DMS153 (cell line): Measurements from ENCODE around the gene SORCS3.
A peak's percentile ranks its signal among the peaks of the same experiment; 100 is the strongest.

Experiments
- DNase-seq: peaks from one replicate; lab custom pipeline; 2025; lab: John Stamatoyannopoulos, UW

The SORCS3 gene

DNA sequence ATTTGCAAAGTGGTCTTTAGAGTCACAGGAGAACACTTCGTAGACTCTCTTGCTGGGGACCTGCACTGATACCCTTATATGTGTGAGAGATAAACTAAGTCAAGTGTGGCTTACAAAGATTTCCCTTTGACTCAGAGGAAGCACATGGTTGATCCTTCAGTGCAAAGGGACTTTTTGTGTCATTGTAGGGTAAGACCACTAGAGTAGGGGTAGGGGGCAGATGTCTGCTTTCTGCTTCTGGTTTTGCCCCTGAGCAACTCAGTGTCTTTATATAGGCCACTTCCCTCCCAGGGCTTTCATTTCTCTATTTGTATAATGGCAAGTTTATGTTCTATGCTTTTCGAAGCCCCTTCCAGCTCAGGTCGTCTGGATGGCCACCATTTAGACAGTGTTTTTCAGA, 281.7 kb downstream of the SORCS3 start:
- DNase-seq, result no peak

DNA sequence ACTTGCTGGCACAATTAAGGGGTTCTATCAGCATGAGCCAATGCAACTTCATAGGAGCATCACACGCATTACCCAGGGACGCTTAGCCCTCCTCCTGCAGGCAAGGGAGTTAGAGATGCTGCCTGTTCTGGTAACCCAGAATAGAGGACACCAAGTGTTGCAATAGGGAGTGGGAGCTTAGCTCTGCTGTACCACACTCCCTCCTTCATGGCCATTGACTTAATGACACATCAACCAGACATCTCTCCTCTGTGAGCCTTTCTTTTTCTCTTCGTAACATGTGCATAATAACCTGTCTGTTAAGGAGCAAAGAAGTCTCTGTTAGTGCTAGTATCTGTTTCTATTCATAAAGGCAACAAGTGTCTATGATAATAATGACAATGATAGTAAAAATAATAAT, 282.4 kb downstream of the SORCS3 start:
- no peak for DNase-seq

DNA sequence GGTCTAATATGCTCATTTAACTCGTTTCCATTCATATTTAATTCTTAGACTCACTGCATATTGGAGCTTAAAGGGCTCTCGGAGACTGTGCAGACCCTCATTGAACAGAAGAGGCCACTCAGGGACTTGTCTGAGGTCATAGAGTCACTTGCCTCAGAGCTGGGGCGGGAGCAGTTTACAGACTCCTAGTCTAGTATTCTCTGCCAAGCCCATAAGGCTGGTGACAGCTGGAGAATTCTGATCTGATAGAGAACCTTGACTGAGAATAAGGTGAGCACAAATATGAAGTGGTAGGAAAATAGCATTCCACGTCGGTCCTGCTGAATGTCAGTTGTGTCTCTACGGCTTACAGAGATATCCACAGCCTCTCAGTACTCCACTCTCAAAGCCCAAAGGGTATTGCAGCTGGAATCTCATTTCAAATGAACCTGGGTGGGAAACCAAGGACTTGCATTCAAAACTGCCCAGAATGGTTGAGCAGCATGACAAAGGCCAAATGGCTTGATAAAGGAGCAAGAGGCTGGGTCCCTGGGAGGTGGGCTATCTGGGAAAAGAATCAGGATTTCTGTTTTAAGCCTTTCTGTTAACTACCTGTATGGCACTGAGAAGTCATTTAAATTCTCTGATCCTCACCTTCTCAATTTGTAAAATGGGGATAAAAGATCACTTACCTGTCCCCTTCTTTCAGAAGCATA, 283.2 kb downstream of the SORCS3 start:
- DNase-seq, result no peak

DNA sequence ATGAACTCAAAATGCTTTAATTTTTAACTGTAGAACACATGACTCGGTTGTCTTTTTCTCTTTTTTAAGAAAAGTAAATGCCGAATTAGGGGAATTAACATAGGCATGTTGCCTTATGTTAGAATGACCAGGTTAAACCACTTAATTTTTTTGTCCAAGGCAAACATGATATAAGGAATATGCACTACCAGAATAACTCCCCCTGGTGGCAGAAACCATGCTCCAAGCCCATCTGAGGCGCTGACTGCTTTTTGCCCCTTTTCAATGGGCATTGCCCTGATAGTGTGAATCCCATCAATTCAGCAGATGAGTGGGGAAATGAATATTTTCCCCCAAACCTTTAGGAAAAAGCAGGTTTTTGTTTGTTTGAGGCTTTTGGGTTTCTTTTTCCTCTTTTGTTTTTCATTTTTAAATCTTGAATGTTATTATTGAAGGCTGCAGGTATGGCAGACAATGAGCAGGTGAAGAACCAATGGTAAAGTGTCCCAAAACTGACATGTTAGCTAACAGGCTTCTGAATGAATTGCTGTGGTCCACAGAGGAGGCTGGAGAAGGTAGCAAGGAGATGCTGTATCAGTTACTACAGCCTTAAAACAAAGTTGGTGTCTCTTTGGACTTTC, 284.3 kb downstream of the SORCS3 start:
- DNase-seq, result peak; percentile 33

DNA sequence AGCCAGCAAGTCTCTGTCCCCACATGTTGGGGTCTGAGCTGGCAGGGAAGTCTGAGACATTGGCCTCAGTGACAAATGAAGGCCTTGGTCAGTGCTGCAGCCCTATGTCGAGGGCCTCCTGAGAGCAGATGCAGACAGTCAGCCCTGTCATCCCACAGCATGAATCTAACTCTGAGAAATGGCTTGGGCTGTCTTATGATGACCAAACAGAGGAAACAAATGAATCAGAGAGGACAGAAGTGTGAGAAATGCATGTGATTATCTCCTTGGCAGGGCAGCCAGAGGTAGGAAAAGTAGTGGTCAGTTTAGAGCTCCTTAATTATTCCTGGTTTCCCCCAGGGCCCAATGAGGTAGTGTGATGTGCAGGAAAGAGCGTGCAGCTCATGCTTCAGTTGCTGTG, 287.6 kb downstream of the SORCS3 start:
- no peak for DNase-seq

DNA sequence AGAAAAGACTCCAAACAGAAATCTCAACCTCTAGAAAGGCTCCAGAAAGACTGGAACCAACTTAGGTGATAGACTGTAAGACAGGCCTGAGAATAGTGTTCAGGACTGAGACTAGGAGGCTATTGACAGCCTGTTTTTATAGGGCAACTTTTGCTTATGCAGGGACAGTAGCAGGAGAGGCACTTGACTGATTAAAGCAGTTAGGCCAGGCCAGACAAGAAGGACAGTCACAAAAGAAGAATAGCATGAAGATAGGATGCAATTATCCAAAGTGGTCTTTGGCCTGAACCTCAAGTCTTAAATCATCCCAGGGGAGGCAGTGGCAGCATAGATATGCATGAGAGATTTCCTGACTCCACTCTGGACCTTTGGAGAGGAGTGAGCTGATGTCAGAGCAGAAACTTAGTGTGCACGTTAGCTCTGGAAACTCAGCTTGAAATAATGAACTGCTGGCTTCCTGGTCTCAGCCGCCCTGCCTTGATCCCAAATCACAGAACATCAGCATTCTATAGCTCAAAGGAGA, 290.6 kb downstream of the SORCS3 start:
- no peak for DNase-seq

DNA sequence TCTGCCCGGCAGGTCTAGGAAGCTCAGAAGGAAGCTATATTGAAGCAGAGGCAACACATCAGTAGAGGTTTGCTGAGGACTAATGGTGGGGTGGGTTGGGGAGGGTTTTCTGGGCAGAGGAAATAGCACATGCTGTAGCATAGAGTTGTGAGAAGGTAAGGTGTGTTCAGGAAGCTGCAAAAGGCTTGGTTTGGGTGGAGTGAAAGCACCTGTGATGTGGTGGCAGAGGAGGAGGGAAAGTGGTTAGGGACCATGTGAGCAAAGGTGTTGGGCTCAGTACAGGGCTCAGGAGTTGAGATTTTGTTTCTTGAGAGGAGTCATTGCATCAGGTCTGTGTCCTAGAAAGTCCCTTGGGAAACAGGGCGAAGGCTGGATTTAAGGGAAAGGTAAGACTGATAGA, 294.6 kb downstream of the SORCS3 start:
- no peak for DNase-seq

DNA sequence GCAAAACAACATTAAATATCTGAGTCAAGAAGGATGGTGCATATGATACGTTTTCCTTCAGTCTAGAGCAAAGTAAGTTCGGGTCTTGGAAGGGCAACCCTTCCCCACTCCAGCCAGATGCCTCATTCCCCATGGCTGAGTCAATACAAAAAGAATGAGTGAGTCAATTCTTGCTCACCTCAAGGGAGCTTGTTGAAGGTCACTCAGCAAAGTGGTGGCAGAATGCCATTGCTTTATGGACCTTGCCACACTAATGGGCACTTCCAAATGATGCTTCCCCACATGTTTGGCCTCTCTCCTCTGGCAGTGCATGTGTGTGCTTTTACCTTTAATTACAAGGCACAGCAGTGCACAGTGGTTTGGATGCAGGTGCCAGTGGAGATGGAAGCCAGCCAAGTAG, 296.5 kb downstream of the SORCS3 start:
- DNase-seq, result peak; percentile 2

DNA sequence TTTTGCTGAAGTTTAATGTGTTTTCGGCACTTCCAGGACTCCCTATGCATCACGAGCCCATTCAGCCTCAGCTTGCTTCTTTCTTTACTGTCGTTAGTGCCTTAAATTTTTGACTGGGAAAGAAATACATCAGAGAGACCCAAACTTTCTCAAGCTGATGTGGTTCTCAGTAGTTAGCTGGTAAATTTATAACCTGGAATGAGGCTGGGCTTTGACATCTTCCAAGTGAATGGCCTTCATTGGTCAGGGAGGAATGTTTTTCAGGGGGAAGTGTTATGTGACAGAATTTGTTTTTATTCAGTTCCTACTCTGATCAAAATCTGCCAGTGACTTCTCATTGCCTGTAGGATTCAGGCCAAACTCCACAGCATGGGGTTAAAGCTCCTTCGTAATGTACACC, 296.9 kb downstream of the SORCS3 start:
- no peak for DNase-seq

DNA sequence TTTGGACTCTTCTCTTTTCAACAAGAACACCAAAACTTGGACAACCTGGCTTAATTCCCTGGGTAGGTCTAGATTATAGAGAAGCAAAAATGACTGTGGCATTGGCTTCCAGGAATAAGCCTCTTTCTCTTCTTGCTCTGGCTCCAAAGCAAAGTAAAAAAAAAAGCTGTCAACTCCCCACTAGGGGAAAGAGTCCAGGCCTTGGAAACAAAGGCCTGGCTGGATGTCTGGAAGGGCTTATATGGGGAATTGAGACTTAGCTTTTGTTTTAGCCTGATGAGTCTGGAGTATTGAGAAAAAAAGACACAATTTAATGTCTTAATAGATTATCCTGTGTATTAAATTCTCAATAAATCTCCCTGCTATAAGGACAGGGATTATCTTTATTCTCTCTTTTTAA, 300.6 kb downstream of the SORCS3 start:
- no peak for DNase-seq

DNA sequence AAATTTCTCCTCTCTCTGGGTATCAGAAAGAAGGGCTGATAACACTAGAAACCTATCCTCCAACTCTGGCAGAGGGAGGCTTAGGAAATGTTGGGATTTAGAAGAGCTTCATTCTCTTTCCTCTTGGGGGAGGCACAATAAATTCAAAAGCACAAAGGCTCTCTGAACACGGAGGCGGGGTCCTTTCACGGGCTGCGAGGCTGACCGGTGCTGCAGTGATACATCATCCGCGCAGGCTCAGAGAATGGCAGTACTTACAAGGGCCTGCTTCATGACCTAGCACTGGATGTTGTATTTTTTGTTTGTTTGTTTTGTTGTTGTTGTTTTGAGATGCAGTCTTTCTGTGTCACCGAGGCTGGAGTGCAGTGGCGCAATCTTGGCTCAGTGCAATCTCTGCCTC, 306.2 kb downstream of the SORCS3 start:
- no peak for DNase-seq

DNA sequence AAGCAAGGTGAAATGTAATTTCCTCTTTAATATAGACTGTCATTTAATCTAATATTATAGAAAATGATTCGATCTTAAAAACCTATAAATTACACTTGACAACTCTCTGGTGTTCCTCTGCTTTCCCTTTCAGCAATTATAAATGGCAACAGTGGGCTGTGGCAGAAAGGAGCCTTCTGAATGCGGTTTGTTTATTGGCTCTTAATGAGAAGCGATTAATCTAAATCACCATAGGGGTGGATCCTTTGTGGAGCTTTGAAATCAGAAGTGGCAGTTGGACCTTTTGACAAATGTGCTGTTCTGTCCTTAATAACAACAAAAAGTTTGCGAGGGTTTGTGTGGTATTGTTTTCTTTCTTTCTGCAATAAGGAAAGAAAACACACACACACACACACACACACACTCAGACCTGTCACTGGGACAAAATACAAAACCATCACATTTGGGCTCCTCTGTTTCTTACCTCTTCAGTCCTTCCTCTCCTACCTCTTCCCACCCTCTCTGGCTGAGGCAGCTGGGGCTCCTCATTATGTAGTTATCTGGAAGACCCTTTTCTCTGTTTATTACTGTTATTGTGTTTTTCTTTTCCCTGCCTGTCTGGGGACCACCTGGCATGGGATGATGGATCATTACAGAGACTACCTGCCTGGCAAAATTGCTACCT, 316.2 kb downstream of the SORCS3 start:
- no peak for DNase-seq

DNA sequence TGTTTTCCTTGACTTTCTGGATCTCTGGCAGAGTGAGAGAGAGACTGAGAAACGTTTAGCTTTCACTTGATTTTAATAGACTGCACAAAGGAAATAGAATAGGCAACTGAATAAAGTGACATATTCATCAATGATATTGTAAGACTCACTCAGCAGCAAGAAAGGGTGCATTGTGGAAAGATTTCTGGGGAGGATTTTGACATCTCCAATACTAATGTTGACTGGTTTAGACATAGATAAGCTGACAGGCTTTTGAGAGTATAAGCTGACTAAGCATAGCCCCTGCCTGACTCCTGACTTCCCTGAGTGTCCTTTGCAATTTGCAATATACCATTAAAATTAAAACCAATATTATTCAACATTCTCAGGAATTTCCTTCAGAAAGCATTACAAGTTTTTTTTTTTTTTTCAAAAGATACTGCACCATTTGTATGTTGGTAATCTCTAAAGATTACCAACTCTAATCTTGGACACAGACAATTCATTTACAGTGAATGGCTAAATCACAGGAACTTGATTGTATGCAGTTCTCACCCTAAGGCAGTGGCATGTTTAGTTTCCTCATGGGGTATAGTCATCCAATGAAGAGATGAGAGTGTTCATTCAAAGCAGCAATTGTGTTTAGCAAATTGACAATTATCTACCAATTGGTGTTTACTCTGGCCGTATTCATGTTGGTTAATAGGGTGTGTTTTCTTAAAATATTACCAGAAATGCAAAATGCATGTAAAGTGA, 325.6 kb downstream of the SORCS3 start:
- DNase-seq, result no peak

DNA sequence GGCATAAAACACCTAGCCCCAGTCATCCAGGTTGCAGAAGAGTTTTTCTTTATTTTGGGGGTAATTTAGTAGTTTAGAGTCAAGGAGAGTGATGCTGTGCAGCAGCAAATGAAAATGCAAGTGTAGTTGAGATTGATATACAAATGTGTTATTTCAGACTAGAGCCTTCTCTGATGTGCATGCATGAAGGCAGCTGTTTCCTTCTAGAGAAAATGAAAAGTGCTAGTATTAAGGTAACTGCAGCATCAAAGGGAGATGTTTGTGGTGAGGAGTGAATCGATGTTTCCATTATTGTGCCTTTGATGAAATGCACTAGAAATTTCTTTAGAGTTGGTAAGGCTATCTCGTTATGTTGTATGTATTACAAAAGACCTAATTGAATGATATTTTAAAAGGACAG, 339.3 kb downstream of the SORCS3 start:
- no peak for DNase-seq

DNA sequence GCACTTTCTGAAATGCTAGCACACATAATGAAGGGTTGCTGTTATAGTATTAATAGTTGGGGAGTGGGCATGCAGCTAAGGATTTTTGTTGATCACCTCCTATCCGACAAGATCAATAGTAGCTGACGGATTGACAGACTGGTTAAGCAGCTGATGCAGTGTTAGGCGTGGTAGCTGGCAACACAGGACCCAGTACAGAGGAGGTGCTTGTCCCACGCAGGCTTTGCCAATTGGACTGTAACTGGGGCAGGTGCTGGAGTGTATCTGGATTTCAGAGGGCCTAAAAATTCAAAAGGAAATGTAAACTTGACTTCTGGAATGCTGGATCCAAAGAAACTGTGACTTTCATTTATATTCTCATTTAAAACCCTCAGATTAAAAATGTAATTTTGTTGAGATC, 340.9 kb downstream of the SORCS3 start:
- DNase-seq, result no peak

DNA sequence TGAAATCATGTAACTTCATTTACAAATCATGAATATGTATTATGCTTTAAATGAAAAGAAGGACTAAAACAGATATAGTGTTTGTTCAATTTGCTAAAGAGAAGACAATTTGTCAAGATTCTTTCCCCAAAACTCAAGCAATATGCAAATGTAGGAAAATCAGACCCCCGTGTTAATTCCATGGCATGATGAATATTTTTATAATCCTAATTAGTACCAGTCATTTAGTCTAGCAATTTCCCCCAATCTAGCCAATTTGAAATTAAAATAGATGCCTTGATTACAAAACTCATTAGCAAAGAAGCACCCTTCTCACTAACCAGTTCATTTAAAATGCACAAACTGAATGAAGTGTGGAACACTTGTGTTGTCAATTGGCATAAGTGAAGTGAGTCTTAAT, 347.6 kb downstream of the SORCS3 start:
- no peak for DNase-seq

DNA sequence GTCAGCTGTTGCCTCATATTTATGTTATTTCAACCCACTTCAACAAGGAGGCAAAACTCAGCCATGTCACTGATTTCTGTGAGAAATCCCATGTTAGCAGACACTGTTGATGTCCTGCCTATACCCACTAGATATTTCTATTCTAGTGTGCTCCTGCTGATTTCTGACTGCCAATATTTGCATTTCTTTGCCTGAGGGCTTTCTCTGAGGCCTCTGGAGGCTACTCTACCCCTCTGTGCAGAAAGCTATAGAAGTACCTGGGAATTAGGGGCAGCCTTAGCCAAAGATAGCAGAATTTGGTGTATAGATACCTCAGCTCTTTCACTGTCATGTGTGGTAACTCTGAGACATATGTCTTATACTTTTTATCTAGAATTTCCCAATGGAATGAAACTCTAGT, 348.8 kb downstream of the SORCS3 start:
- DNase-seq, result no peak

DNA sequence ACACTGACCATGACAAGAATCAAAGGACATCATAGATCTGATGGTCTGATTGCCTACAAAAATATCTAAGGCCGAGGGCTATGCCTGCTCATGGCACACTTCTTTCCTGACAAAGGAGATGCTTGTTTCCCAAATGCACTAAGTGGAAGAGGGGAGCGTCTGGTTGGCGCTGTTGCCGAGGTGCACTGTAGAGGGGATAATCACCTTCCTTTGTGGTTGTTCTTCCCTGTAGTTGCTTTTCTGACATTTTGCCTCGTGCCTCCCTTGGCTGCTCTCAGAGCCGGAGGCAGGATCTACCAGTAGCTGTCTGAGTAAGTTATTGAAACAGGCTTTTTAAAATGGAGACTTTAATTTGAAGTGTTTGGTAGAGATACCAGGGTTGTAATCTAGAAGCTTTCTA, 352.0 kb downstream of the SORCS3 start:
- no peak for DNase-seq

DNA sequence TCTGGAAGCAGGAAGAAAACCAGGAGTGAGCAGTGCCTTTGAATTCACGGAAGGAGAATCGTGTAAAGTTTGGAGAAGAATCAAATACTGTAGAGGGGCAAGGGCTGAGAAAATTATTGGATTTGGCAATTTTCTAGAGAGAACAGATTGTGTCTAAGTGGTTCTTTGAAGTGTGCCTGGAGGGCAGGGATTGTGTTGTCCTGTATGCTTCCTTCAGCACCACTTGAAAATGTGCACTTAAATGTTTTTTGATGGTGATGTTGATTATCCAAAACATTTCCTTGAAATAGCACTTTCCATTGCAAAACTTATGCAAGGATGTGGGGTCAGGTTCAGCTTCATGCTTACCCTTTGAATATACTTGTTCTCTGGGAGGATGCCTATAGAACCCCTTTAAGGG, 360.2 kb downstream of the SORCS3 start:
- no peak for DNase-seq

DNA sequence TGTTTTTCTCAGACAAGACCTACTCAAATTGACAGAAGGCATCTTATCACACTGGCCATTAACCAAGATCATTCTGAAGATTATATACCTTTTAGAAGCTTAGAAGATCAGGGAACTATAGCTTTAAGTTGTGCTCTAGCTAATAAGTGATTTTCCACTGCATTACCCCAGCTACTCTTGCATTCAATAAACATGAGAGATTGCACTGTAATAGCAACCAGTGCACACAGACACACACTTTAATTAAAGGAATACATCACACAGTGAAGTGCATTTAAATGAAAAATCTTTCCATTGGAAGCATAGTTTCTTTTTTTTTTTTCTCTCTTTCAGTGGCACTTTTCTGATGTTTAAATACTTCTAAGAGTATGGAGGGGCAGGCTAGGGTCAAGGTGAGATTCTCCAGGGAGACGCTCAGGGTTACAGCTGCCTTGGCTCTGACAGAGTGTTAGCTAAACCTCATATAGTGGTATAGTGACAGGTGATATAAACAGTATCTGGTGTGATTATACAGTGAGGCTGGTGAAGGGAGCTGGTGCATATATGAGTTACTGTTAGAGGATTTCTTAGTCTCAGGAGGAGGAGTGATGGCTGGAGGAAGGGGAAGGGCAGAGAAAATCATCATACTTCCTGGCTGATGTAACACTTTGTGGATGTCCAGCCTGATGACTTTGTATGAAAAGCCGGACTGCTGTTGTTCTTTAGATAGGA, 369.5 kb downstream of the SORCS3 start:
- DNase-seq, result no peak

DNA sequence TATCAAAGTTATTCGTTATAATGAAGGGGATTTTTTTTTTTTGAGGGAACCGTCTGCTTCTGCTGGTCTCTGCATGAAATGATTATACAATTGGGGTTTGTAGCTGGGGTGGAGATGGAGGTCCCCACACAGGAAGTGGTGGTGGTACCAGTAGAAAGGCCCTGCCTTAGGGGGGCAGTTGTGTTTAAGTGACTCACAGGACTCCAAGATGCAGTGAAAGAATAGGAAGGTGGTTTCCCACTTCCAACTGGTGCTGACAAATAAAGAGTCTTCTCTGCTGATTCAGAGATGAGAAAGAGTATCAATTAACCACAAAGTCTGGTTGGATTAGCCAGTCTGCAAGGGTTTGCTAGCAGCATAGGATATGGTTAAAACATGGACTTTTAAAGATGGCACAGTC, 376.0 kb downstream of the SORCS3 start:
- no peak for DNase-seq

DNA sequence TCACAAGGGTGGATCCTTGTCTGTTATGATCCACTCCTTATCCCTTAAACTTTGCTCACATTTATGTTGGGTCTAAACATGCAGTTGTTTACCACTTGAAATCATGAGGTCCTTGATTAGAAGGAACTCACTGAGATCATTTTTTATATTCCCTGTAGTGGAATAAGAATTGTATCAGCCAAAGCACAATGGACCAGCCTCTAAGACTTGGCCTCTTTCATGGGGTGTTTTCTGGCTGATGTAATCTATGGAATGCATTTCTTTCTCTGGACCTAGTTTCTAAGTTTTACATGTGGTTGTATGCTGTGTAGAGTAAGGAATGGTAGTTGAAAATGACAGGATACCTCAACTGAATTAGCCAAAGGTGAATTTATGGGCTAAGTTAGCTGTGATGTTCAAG, 376.6 kb downstream of the SORCS3 start:
- DNase-seq, result no peak
